Fibroblast of pulmonary artery (primary cell): Measurements from ENCODE around the gene DECR2.

Source experiments
- DNase-seq: peaks from one replicate; pipeline ENCODE4 v3.0.0-alpha.2; 2010; ENCODE audit warnings: low read depth
- H3K4me3 ChIP-seq: replicated peaks from 2 replicates; pipeline ENCODE4 v1.5.1; 2011; ENCODE audit warnings: low read depth, mild to moderate bottlenecking, control low read depth, low read length, moderate library complexity
- TF ChIP-seq, protein P1 (sequence below): IDR thresholded peaks from 2 replicates; pipeline ENCODE4 v1.5.1; 2011; ENCODE audit warnings: mild to moderate bottlenecking, control low read depth, low read length, inconsistent platforms; ENCODE audit errors: missing control alignments

The DECR2 gene

DNA sequence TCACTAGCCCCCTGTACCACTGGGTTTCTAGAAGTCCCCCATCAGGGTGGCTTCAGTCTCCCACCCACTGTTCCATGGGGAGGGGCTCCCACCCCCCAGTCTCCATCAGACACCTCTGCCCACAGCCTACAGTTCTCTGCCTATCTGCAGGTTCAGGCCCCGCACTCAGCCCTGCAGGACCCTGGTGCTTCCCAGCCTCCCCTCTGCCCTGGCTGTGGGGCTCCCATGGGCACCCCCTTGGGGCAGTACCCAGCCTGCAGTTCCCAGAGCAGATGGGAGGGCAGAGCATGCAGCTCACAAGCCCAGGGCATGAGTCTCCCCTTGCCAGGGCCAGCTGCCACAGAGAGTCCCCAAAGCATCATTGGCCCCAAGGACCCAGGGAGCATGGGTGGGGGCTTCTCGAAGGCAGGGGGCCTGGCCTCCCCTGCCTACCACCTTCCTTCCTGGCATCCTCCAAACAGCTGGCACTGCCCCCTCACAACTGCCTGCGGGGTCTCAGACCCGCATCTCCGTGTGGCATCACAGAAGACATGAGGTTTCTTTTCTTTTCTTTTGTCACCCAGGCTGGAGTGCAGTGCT lies 28.6 kb upstream of the DECR2 start:
- no peak for DNase-seq
- no peak overlapping the region for H3K4me3 ChIP-seq
- TF ChIP-seq, protein P1, sequence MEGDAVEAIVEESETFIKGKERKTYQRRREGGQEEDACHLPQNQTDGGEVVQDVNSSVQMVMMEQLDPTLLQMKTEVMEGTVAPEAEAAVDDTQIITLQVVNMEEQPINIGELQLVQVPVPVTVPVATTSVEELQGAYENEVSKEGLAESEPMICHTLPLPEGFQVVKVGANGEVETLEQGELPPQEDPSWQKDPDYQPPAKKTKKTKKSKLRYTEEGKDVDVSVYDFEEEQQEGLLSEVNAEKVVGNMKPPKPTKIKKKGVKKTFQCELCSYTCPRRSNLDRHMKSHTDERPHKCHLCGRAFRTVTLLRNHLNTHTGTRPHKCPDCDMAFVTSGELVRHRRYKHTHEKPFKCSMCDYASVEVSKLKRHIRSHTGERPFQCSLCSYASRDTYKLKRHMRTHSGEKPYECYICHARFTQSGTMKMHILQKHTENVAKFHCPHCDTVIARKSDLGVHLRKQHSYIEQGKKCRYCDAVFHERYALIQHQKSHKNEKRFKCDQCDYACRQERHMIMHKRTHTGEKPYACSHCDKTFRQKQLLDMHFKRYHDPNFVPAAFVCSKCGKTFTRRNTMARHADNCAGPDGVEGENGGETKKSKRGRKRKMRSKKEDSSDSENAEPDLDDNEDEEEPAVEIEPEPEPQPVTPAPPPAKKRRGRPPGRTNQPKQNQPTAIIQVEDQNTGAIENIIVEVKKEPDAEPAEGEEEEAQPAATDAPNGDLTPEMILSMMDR = no peak

DNA sequence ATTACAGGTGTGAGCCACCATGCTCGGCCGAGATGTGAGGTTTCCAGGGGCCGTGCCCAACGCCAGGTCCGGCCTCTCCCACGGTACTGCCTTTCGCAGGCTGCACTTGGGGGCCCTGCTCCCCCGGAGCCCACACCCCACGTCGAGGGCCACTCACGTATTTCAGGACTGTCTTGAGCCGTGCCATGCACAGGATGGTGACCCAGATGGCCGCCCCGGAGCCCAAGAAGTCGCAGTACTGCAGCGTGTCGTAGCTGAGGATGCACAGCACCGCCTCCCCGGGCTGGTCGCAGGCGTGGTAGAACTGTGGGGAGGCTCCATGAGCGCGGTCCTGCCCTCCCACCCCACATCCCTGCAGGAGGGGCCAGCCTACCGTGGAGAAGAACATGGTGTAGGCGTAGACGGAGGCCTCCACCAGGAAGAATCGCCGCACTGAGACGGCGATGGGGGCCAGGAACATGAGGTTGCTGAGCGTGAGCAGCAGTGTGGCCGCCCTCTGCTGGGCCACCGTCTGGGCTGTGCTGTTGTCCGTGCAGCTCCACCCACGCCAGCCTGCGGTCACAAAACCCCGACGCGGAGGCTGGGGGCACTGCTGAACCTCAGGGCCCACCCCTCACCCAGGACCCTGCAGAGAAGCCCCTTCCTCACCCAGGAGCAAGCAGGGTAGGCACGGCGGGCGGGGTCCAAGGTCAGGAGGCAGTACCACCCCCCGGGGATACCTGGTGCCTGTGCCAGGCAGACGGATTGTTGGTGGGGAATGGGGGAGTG lies 27.7 kb upstream of the DECR2 start:
- TF ChIP-seq, protein P1 = no peak
- no peak overlapping the region for H3K4me3 ChIP-seq
- no peak for DNase-seq

DNA sequence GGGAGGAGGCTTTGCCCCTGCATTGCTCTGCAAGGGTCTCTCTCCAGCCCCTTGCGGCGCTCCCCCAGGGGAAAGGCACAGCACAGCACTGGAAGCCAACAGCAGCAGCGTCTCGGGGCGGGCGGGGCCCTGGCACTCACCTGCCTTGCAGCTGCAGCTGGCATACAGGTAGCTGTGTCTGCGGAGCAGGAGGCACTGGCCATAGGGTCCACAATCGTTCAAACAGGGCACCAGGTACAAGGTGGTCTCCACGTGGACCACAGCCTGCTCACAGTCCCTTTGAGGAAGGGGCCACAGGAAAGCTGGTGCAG lies 27.1 kb upstream of the DECR2 start:
- TF ChIP-seq, protein P1 = no peak
- no peak overlapping the region for H3K4me3 ChIP-seq
- no peak for DNase-seq

DNA sequence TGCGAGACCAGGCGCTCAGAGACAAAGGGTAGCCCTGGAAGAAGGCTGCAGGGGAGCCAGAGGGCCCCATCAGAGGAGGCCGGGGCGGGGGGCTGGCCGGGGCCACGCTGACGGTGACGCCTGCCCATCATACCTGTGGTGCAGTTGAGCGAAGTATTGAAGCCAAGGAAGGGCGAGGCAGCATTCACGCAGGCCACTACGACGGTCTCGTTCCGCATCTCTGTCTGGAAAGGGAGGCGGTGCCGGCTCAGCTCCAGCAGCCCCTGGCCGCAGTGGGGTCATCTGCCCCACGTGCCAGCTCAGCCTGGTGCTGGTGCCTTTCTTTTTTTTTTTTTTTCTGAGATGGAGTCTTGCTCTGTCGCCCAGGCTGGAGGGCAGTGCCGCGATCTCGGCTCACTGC lies 26.5 kb upstream of the DECR2 start:
- no peak for DNase-seq
- TF ChIP-seq, protein P1 = no peak
- H3K4me3 ChIP-seq = no peak overlapping the region

DNA sequence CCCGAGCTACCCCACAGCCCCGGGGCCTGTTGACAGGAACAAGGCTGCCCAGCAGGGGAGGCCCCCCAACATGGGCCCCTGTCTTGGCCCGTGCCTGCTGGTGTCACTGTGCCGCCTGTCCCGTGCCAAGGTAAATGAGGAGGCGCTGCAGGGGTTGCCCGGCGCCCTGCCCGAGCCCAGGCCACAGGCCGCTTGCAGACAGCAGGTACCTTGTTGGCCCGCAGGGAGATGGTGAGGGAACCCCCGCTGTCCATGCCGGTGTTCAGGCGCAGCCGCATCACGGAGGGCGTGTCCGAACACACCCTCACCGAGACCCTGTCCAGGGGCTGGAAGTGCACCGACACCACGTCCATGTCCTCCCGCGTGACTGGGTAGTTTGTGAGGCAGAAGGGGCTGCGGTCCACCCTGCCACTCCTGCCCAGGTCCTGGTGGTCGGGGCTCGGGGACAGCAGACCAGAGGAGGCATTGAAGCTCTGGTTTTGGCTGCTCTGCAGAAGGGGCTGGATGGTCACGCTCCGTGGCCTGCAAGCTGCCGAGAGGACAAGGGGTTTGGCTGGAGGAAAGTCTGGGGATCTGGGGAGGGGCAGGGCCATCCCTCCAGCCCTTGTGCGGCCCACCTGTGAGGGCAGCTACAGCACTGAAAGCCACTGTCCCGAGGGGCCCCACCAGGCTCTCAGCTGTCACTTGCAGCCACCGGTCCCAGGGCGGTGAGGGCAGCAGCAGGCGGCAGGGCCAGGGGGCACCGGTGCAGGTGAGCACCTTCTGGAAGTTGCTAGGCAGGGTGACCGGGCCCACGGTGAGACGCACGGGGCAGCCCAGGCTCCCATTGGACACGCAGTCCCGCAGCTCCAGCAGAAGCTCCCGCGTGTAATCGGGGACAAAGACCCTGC lies 25.5 kb upstream of the DECR2 start:
- H3K4me3 ChIP-seq = no peak overlapping the region
- no peak for DNase-seq
- TF ChIP-seq, protein P1 = no peak

DNA sequence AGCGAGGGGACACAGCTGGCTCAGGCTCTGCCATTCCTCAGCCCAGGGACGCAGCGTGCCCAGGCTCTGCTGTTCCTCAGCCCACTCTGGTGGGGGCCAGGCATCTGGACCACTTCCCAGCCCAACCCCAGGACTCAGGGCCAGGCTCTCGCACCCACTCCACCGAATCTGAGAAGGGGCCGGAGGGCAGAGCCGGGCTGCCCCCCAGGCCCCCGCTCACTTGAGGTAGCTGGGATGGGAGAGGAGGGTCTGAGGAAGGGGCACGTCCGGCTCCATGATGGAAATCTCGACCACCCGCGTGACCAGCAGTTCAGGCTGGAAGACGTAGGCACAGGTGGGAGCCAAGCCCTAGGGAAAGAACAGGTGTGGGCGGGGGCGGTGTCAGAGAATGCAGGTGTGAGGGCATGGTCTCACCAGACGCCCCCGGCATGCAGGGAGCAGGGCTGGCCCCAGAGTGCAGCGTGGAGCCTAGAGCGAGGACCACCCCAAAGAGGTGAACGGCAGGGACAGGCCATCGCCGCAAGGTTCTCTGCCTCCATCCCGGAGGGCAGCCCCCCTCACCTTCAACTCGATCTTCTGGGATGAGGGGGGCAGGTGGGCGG lies 24.8 kb upstream of the DECR2 start:
- no peak for DNase-seq
- no peak overlapping the region for H3K4me3 ChIP-seq
- TF ChIP-seq, protein P1 = no peak
